Duodenal mucosa (tissue), 2 donors: ENCODE measurements around the gene MPRIP.
A peak's percentile ranks its signal among the peaks of the same experiment; 100 is the strongest.
"Not testable (repeated sequence)": the region's sequence is repeated elsewhere in the genome, so short reads cannot be mapped to it uniquely, and the experiment has no call there.

Experiments
- H3K27ac ChIP-seq: one replicate; pipeline ENCODE4 v1.7.0; 2013; ENCODE audit warnings: low read depth, low read length
- H3K27me3 ChIP-seq, 2 donors: one replicate each; pipeline ENCODE4 v1.7.0; 2013; ENCODE audit warnings: low read length in 2 of 2, control low read depth in 1 of 2; ENCODE audit not compliant: insufficient read depth in 2 of 2, control insufficient read depth in 1 of 2
- H3K36me3 ChIP-seq, 2 donors: one replicate each; pipeline ENCODE4 v1.7.0; 2013; ENCODE audit warnings: low read length in 2 of 2, control low read depth in 1 of 2; ENCODE audit not compliant: insufficient read depth in 2 of 2, control insufficient read depth in 1 of 2
- H3K4me1 ChIP-seq, 2 donors: one replicate each; pipeline ENCODE4 v1.7.0; 2013; ENCODE audit warnings: low read length in 2 of 2, control low read depth in 1 of 2; ENCODE audit not compliant: insufficient read depth in 2 of 2, control insufficient read depth in 1 of 2
- H3K4me3 ChIP-seq, 2 donors: one replicate each; pipeline ENCODE4 v1.7.0; 2013; ENCODE audit warnings: low read length in 2 of 2, low read depth in 1 of 2
- H3K9ac ChIP-seq, 2 donors: one replicate each; pipeline ENCODE4 v1.7.0; 2013; ENCODE audit warnings: low read length in 2 of 2, low read depth in 1 of 2
- H3K9me3 ChIP-seq, 2 donors: one replicate each; pipeline ENCODE4 v1.7.0; 2013; ENCODE audit warnings: low read length in 2 of 2, control low read depth in 1 of 2; ENCODE audit not compliant: control insufficient read depth in 1 of 2

The MPRIP gene, protein sequence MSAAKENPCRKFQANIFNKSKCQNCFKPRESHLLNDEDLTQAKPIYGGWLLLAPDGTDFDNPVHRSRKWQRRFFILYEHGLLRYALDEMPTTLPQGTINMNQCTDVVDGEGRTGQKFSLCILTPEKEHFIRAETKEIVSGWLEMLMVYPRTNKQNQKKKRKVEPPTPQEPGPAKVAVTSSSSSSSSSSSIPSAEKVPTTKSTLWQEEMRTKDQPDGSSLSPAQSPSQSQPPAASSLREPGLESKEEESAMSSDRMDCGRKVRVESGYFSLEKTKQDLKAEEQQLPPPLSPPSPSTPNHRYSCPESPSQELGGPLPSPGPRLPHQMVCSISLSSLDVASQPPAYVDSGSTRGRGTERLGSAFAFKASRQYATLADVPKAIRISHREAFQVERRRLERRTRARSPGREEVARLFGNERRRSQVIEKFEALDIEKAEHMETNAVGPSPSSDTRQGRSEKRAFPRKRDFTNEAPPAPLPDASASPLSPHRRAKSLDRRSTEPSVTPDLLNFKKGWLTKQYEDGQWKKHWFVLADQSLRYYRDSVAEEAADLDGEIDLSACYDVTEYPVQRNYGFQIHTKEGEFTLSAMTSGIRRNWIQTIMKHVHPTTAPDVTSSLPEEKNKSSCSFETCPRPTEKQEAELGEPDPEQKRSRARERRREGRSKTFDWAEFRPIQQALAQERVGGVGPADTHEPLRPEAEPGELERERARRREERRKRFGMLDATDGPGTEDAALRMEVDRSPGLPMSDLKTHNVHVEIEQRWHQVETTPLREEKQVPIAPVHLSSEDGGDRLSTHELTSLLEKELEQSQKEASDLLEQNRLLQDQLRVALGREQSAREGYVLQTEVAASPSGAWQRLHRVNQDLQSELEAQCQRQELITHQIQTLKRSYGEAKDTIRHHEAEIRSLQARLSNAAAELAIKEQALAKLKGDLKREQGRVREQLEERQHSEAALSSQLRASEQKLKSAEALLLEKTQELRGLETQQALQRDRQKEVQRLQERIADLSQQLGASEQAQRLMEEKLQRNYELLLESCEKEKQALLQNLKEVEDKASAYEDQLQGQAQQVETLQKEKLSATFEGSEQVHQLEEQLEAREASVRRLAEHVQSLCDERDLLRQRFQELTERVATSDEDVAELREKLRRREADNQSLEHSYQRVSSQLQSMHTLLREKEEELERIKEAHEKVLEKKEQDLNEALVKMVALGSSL (N-terminal part only)

DNA sequence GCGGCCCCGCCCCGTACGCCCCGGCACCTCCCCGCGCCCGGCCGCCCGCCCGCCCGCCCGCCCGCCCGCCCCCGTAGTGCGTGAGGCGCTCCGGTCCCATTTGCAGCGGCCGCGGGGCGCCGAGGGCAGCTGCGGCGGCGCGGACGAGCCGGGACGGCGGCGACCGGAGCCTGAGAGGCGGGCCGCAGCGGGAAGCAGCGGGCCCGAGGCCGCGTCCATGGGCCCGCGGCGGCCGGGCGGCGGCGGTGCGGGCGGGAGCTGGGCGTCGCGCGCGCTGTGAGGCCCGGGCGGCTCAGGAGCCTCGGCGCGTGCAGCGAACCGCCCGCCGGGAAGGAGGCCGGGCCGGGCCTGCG lies at the start of gene MPRIP:
Gene MPRIP, plus strand, starts transcription at position 74 of the 353 bp plus-strand sequence. CDS start 392 bp downstream, outside the sequence.
- H3K9me3 ChIP-seq: no peaks in the 10 kb centered on the region
- peak within 1 kb of the TSS; percentile 81 to 89 for H3K9ac ChIP-seq
- peak within 1 kb of the TSS; percentile 65 for H3K27ac ChIP-seq
- peaks cover 39 to 44% of the 10 kb centered on the region in 2 donors for H3K4me1 ChIP-seq
- H3K4me3 ChIP-seq: peak within 1 kb of the TSS; percentile 81 to 91
- H3K36me3 ChIP-seq: no peaks in the 10 kb centered on the region
- H3K27me3 ChIP-seq: no peaks in the 10 kb centered on the region

DNA sequence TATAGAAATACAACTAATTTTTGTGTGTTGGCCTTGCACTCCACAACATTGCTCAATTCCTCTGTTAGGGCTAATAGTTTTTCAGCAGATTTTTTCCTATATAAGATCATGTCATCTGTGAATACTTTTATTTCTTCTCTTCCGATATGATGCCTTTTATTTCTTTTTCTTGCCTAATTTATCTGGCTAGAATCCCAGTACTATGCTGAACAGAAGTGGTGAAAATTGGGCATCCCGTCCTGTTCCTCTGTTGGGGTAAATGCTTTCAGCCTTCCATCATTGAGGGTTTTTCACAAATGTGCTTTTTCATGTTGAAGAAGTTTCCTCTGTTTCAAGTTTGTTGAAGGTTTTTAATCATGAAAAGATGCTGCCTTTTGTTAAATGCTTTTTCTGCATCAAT lies 47.6 kb upstream of the MPRIP start:
- no peaks in the 10 kb centered on the region for H3K27me3 ChIP-seq
- H3K9ac ChIP-seq: no peak overlapping the region
- no peaks in the 10 kb centered on the region for H3K36me3 ChIP-seq
- H3K4me3 ChIP-seq: no peak overlapping the region
- no peak overlapping the region for H3K27ac ChIP-seq
- H3K9me3 ChIP-seq: no peaks in the 10 kb centered on the region
- peaks cover 5 to 8% of the 10 kb centered on the region in 2 donors for H3K4me1 ChIP-seq

DNA sequence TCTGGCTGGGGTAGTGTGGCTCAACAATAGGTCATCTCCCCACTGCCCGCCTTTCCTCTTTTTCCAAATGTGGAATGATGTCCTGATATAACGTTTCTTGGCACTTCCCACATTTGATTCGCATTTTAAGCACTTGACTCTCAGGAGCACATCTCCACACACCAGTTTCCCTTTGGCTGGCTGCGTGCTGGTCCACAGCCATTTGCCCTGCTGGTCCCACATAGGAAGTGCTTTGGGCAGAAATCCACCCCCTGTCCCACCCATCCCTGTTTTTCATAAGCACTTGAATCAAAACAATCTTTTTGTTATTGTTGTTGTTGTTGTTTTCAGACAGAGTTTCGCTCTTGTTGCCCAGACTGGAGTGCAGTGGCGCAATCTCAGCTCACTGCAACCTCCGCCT lies 46.3 kb upstream of the MPRIP start:
- Histone ChIP-seq H3K9ac (no peak overlapping the region), H3K4me1 (no peaks in the 10 kb centered on the region), H3K27me3 (no peaks in the 10 kb centered on the region), H3K27ac (no peak overlapping the region), H3K36me3 (no peaks in the 10 kb centered on the region), H3K9me3 (no peaks in the 10 kb centered on the region), H3K4me3 (no peak overlapping the region)

GRCh38 chr17:16996726-16997125 lies 45.5 kb upstream of the MPRIP start:
- not testable (repeated sequence) for H3K4me3 ChIP-seq, H3K4me1 ChIP-seq, H3K27ac ChIP-seq

GRCh38 chr17:16997514-16998429 lies 44.5 kb upstream of the MPRIP start:
- Histone ChIP-seq H3K4me1 (peaks cover 5 to 10% of the 10 kb centered on the region in 2 donors), H3K27me3 (no peaks in the 10 kb centered on the region), H3K4me3 (no peak overlapping the region), H3K27ac (no peak overlapping the region), H3K9ac (no peak overlapping the region), H3K36me3 (no peaks in the 10 kb centered on the region), H3K9me3 (no peaks in the 10 kb centered on the region)

More at GRCh38 chr17:16996726-16997125, 45.5 kb upstream of the MPRIP start:
- H3K27me3 ChIP-seq, H3K9ac ChIP-seq, H3K36me3 ChIP-seq, H3K9me3 ChIP-seq: not testable (repeated sequence)

DNA sequence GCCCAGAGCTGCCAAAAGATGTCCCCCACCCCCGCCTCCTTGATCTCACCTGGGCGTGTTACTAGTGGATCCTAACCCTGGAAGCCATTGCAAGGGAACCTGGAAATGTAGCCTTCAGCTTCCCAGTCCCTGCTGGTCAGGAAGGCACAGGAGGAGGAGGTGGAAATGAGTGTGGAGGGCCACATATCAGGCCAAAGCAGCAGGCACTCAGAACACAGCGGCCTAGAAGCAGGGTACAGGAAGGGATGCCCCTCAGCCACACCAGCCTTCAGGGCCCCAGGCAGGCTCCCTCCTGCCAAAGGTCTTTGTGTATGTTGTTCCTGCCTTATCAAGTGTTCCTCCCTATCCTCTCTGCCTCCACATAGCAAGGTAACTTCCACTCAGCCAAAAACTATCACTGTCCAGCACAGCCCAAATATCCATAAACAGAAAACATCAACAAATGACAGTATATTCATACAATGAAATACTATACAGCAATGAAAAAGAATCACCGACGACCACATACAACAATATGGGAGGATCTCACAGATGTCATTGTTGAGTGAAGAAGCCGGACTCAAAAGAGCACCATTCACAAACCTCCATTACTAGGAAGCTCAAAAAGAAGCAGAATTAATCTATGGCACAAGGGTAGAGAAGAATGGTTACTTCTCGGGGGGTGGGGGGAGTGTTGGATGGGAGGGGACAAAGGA lies 42.2 kb upstream of the MPRIP start:
- Histone ChIP-seq H3K9ac (no peak overlapping the region), H3K4me3 (no peak overlapping the region), H3K9me3 (no peaks in the 10 kb centered on the region), H3K4me1 (peaks cover 5 to 10% of the 10 kb centered on the region in 2 donors), H3K27ac (no peak overlapping the region), H3K36me3 (no peaks in the 10 kb centered on the region), H3K27me3 (no peaks in the 10 kb centered on the region)

DNA sequence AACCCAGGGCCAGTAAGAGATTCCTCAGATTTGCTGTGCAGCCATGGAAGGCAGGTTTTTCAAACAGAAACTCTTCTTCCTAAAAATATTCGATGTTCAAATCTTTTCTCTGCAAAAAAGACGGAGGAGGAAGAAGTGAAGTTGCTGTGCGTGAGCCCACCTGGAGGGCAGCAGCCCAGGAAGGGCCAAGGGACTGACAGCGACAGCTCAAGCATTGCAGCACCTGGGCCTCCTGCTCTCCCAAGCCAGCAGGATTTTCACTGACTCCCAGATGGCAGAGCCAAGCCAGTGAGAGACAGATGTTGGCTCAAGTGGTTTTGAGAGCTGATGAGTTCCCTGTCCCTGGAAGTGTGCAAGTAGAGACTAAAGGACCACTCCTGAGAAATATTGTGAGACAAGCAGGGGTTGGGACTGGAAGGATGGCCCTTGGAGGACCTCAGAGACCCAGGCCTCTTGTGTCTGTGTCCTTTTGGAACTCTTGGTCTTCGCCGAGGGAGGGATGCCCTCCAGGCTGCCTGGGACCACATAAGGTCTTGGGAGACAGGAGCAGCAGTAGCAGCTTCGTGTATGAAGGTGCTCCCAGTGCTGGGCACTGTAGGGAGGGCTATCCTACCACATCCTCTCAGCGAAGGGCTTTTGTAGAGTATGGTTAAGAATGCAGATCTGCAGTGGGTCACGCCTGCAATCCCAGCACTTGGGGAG lies 41.0 kb upstream of the MPRIP start:
- no peaks in the 10 kb centered on the region for H3K9me3 ChIP-seq
- no peak overlapping the region for H3K4me3 ChIP-seq
- H3K36me3 ChIP-seq: no peaks in the 10 kb centered on the region
- H3K4me1 ChIP-seq: peaks cover 5 to 10% of the 10 kb centered on the region in 2 donors
- no peak overlapping the region for H3K9ac ChIP-seq
- no peaks in the 10 kb centered on the region for H3K27me3 ChIP-seq
- H3K27ac ChIP-seq: no peak overlapping the region

GRCh38 chr17:17001874-17002520 lies 40.3 kb upstream of the MPRIP start:
- Histone ChIP-seq H3K27ac (no peak overlapping the region), H3K4me3 (no peak overlapping the region), H3K9ac (no peak overlapping the region)

More at GRCh38 chr17:17001874-17002520, 40.3 kb upstream of the MPRIP start:
- Histone ChIP-seq H3K36me3 (no peaks in the 10 kb centered on the region), H3K4me1 (peaks cover 5 to 10% of the 10 kb centered on the region in 2 donors), H3K9me3 (no peaks in the 10 kb centered on the region), H3K27me3 (no peaks in the 10 kb centered on the region)
